H9 (cell line): ENCODE data around the gene F2. TPM values are rescaled to one million over a fixed set of nuclear protein-coding genes. Genes with fewer than 3 reads are reported as not detected.

Experiments
- DNase-seq: peaks from one replicate; pipeline ENCODE4 v3.0.0-alpha.2; 2017
- H2AFZ ChIP-seq: one replicate; pipeline ENCODE4 v1.6.1; 2013; ENCODE audit warnings: mild to moderate bottlenecking, low read length, control low read depth, moderate library complexity
- H2AK5ac ChIP-seq: 2 replicates; pipeline ENCODE4 v1.6.1; 2013; ENCODE audit warnings: low read length, control low read depth, mixed read lengths; ENCODE audit not compliant: insufficient read length
- H2BK120ac ChIP-seq: one replicate; pipeline ENCODE4 v1.6.1; 2013; ENCODE audit warnings: low read depth, mild to moderate bottlenecking, low read length, control low read depth, inconsistent platforms; ENCODE audit not compliant: poor library complexity, severe bottlenecking
- H2BK12ac ChIP-seq: 2 replicates; pipeline ENCODE4 v1.6.1; 2013; ENCODE audit warnings: low read length, control low read depth, mixed read lengths, low read depth; ENCODE audit not compliant: insufficient read length
- H2BK15ac ChIP-seq: 2 replicates; pipeline ENCODE4 v1.6.1; 2013; ENCODE audit warnings: low read depth, low read length, control low read depth
- H2BK20ac ChIP-seq: one replicate; pipeline ENCODE4 v1.6.1; 2013; ENCODE audit warnings: low read depth, mild to moderate bottlenecking, low read length, control low read depth, inconsistent platforms; ENCODE audit not compliant: poor library complexity, severe bottlenecking
- H2BK5ac ChIP-seq: 2 replicates; pipeline ENCODE4 v1.6.1; 2013; ENCODE audit warnings: low read length, control low read depth, mixed read lengths; ENCODE audit not compliant: insufficient read length
- H3K14ac ChIP-seq: 2 replicates; pipeline ENCODE4 v1.6.1; 2013; ENCODE audit warnings: low read length, control low read depth; ENCODE audit not compliant: insufficient read depth
- H3K18ac ChIP-seq: 2 replicates; pipeline ENCODE4 v1.6.1; 2013; ENCODE audit warnings: low read depth, mild to moderate bottlenecking, mixed read lengths, low read length, control low read depth; ENCODE audit not compliant: insufficient read length
- H3K23ac ChIP-seq: 2 replicates; pipeline ENCODE4 v1.6.1; 2013; ENCODE audit warnings: low read length, control low read depth, mixed read lengths, low read depth; ENCODE audit not compliant: insufficient read length
- H3K23me2 ChIP-seq: 2 replicates; pipeline ENCODE4 v1.6.1; 2013; ENCODE audit warnings: low read depth, mild to moderate bottlenecking, mixed read lengths, low read length, control low read depth; ENCODE audit not compliant: insufficient read length, poor library complexity, severe bottlenecking
- H3K27ac ChIP-seq: 2 replicates; pipeline ENCODE4 v1.5.1; 2013; ENCODE audit warnings: low read length, control low read depth, mixed read lengths, low read depth; ENCODE audit not compliant: insufficient read length
- H3K27me3 ChIP-seq: 2 replicates; pipeline ENCODE4 v1.6.1; 2013; ENCODE audit warnings: low read length, control low read depth, inconsistent platforms; ENCODE audit not compliant: insufficient read depth
- H3K4ac ChIP-seq: 2 replicates; pipeline ENCODE4 v1.6.1; 2013; ENCODE audit warnings: low read depth, mild to moderate bottlenecking, control low read depth, inconsistent platforms, low read length, moderate library complexity
- H3K4me1 ChIP-seq: 2 replicates; pipeline ENCODE4 v1.6.1; 2013; ENCODE audit warnings: low read length, control low read depth, inconsistent platforms; ENCODE audit not compliant: insufficient read depth
- H3K4me2 ChIP-seq: 2 replicates; pipeline ENCODE4 v1.6.1; 2013; ENCODE audit warnings: low read length, control low read depth, mixed read lengths; ENCODE audit not compliant: insufficient read length, insufficient read depth
- H3K56ac ChIP-seq: 2 replicates; pipeline ENCODE4 v1.6.1; 2013; ENCODE audit warnings: low read depth, mild to moderate bottlenecking, mixed read lengths, low read length, control low read depth; ENCODE audit not compliant: insufficient read length
- H3K79me1 ChIP-seq: 2 replicates; pipeline ENCODE4 v1.6.1; 2013; ENCODE audit warnings: low read depth, mild to moderate bottlenecking, moderate library complexity, low read length, control low read depth, inconsistent platforms; ENCODE audit not compliant: insufficient read depth, poor library complexity, severe bottlenecking
- H3K79me2 ChIP-seq: 2 replicates; pipeline ENCODE4 v1.6.1; 2013; ENCODE audit warnings: low read length, control low read depth, inconsistent platforms; ENCODE audit not compliant: insufficient read depth
- H3K9ac ChIP-seq: 2 replicates; pipeline ENCODE4 v1.6.1; 2013; ENCODE audit warnings: low read length, control low read depth, mixed read lengths; ENCODE audit not compliant: insufficient read length; ENCODE audit errors: extremely low read depth
- H3K9me3 ChIP-seq: one replicate; pipeline ENCODE4 v1.6.1; 2013; ENCODE audit warnings: low read depth, low read length, inconsistent platforms; ENCODE audit not compliant: control insufficient read depth
- H3T11ph ChIP-seq: one replicate; pipeline ENCODE4 v1.6.1; 2013; ENCODE audit warnings: mild to moderate bottlenecking, low read length, control low read depth, inconsistent platforms
- H4K20me1 ChIP-seq: one replicate; pipeline ENCODE4 v1.6.1; 2013; ENCODE audit not compliant: control insufficient read depth, insufficient read length, insufficient read depth
- H4K5ac ChIP-seq: 2 replicates; pipeline ENCODE4 v1.6.1; 2013; ENCODE audit warnings: low read depth, mild to moderate bottlenecking, mixed read lengths, low read length, control low read depth; ENCODE audit not compliant: insufficient read length
- H4K8ac ChIP-seq: replicated peaks from 2 replicates; pipeline ENCODE4 v1.6.1; 2013; ENCODE audit warnings: low read length, control low read depth, mixed read lengths, low read depth; ENCODE audit not compliant: insufficient read length
- H4K91ac ChIP-seq: 2 replicates; pipeline ENCODE4 v1.6.1; 2013; ENCODE audit warnings: low read depth, mild to moderate bottlenecking, moderate library complexity, mixed read lengths, low read length, control low read depth; ENCODE audit not compliant: insufficient read length
- H3K27ac Mint-ChIP-seq, 3 experiments: 2 replicates in 2 of 3; 3 replicates in 1 of 3; pipeline ENCODE4 v1.8.0; 2020 to 2021; ENCODE audit warnings: mixed read lengths in 3 of 3, mild to moderate bottlenecking in 1 of 3, moderate library complexity in 1 of 3
- H3K27me3 Mint-ChIP-seq: 2 replicates; pipeline ENCODE4 v1.8.0; 2021; ENCODE audit warnings: low read depth, mild to moderate bottlenecking, moderate library complexity, mixed read lengths
- H3K36me3 Mint-ChIP-seq, 3 experiments: 2 replicates in 2 of 3; 3 replicates in 1 of 3; pipeline ENCODE4 v1.8.0; 2020 to 2021; ENCODE audit warnings: low read depth in 3 of 3, mixed read lengths in 3 of 3; ENCODE audit not compliant: insufficient read depth in 1 of 3
- H3K4me1 Mint-ChIP-seq, 2 experiments: 2 replicates each; pipeline ENCODE4 v1.8.0; 2020; ENCODE audit warnings: mixed read lengths in 2 of 2
- H3K4me3 Mint-ChIP-seq, 2 experiments: 2 replicates in 1 of 2; 3 replicates in 1 of 2; pipeline ENCODE4 v1.8.0; 2020 to 2021; ENCODE audit warnings: mild to moderate bottlenecking in 2 of 2, mixed read lengths in 2 of 2, moderate library complexity in 1 of 2
- H3K9me3 Mint-ChIP-seq, 2 experiments: 2 replicates in 1 of 2; 3 replicates in 1 of 2; pipeline ENCODE4 v1.8.0; 2020; ENCODE audit warnings: mild to moderate bottlenecking in 2 of 2, mixed read lengths in 2 of 2, moderate library complexity in 1 of 2
- WGBS: extraction: QIAGEN DNeasy Blood & Tissue Kit; methylation state at CpG from one replicate; pipeline ENCODE4 v1.1.7; 2013; ENCODE audit warnings: missing lambda C conversion rate, low lambda C conversion rate, mixed read lengths; ENCODE audit not compliant: insufficient read length; ENCODE audit errors: extremely low coverage; 5-methylcytosine and 5-hydroxymethylcytosine counted together
- total RNA-seq: library from RNA; stranded (reverse); gene quantifications from 2 replicates; pipeline ENCODE4 v1.2.1, GENCODE V29; 2021
- TF ChIP-seq, protein P1 (sequence below): fragments of 200-600 bp; sonication (generic); conservative IDR thresholded peaks from 3 replicates; pipeline ENCODE4 v1.8.0; 2021; ENCODE audit warnings: antibody characterized with exemption, mild to moderate bottlenecking

Gene F2
- total RNA-seq, 1 experiment from 2014 or later = not detected

DNA sequence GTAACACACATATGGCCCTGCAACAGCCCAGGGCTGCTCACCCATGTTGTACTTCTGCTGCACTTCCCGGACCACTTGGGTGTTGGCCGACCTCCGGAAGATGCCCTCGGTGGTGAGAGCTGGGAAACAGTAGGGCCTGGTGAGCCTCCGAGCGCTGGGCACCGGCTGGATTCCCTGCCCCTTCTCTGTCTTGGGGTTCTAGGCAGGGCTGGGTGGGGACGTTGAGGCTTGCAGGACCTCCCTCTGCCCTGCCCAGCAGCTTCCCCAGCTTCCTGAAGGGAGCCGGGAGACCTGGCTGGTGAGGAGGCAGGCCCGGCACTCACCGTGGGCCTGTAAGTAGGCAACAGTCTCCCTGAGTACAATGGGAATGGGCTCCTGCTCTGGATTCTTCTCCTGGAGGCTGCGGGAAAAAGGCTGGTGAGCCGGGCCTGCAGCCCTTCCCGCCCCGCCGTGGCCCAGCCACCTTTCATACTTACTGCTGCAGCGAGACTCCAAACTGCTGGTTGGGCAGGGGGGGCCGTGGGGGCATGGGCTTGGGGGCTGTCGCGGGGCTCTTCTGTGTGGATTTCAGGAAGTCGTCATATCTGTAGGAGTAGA lies 38.8 kb upstream of the F2 start:
- H3K4me1 Mint-ChIP-seq = peaks cover 2 to 3% of the 10 kb centered on the region in 2 experiments
- no CpG with 5 or more reads among the region's 21 CpGs for WGBS

More for the DNA sequence above, 38.8 kb upstream of the F2 start:
- Histone ChIP-seq H3K23ac (no peak overlapping the region), H3K79me1 (no peaks in the 10 kb centered on the region), H3K79me2 (no peaks in the 10 kb centered on the region), H2BK12ac (no peak overlapping the region), H3K4me2 (no peak overlapping the region), H4K5ac (no peak overlapping the region), H3K4me1 (no peaks in the 10 kb centered on the region), H2AK5ac (no peak overlapping the region), H2AFZ (no peak overlapping the region), H3K9me3 (no peaks in the 10 kb centered on the region), H4K8ac (no peak overlapping the region), H3K18ac (no peak overlapping the region), H3K56ac (no peak overlapping the region), H4K20me1 (no peaks in the 10 kb centered on the region), H4K91ac (no peak overlapping the region), H2BK15ac (no peak overlapping the region), H3K27me3 (no peaks in the 10 kb centered on the region), H3K9ac (no peak overlapping the region), H3K14ac (no peak overlapping the region), H3K23me2 (no peaks in the 10 kb centered on the region), H2BK120ac (no peak overlapping the region), H3K27ac (no peak overlapping the region), H2BK5ac (no peak overlapping the region), H3K4ac (no peak overlapping the region), H2BK20ac (no peak overlapping the region), H3T11ph (no peak overlapping the region)
- no peak for DNase-seq
- TF ChIP-seq, protein P1, sequence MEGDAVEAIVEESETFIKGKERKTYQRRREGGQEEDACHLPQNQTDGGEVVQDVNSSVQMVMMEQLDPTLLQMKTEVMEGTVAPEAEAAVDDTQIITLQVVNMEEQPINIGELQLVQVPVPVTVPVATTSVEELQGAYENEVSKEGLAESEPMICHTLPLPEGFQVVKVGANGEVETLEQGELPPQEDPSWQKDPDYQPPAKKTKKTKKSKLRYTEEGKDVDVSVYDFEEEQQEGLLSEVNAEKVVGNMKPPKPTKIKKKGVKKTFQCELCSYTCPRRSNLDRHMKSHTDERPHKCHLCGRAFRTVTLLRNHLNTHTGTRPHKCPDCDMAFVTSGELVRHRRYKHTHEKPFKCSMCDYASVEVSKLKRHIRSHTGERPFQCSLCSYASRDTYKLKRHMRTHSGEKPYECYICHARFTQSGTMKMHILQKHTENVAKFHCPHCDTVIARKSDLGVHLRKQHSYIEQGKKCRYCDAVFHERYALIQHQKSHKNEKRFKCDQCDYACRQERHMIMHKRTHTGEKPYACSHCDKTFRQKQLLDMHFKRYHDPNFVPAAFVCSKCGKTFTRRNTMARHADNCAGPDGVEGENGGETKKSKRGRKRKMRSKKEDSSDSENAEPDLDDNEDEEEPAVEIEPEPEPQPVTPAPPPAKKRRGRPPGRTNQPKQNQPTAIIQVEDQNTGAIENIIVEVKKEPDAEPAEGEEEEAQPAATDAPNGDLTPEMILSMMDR = no peak
- Mint-ChIP-seq H3K27me3 (no peaks in the 10 kb centered on the region; the same call in 1 of the 2 replicates), H3K36me3 (peaks cover 0 to 15% (median 9%) of the 10 kb centered on the region in 3 experiments; a peak in 4 of 7 replicates), H3K4me3 (no peak overlapping the region), H3K9me3 (no peaks in the 10 kb centered on the region), H3K27ac (no peak overlapping the region)
